PC-3 (cell line): Measurements from ENCODE around the gene DPY19L3.

Source experiments
- CTCF ChIP-seq: fragments of 300-600 bp; sonication (generic); conservative IDR thresholded peaks from 2 replicates; pipeline ENCODE4 v1.5.1; 2017; ENCODE audit warnings: antibody characterized with exemption, low read depth, mild to moderate bottlenecking, low read length
- EZH2 ChIP-seq: fragments of 300-600 bp; sonication (generic); IDR thresholded peaks from one replicate; pipeline ENCODE4 v1.6.1; 2017; ENCODE audit warnings: antibody characterized with exemption, mild to moderate bottlenecking, low read length; ENCODE audit not compliant: unreplicated experiment

DNA sequence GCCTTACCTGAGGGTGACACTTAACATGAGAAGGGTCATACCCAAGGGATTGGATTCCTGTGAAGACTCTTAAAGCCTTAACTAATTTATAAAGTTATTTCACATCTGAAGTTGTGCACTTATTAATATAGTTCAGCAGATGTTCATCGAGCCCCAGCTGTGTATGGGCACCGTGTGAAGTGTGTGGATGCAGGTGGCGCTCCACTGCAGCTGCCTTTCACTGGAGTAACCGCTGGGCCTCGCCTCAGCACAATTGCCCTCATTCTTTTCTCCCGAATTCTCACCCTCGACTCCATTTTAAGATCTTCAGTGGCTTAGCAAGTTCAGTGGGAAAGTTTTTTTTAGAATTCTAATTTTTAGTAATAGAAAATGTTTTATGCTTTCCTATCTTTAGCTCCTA, 66.2 kb downstream of the DPY19L3 start:
- no peak for TF ChIP-seq CTCF
- no peak for TF ChIP-seq EZH2
